MG63 (cell line): ENCODE results near the gene RNF152. TPM values are rescaled to one million over a fixed set of nuclear protein-coding genes. Genes with fewer than 3 reads are reported as not detected.
A peak's percentile ranks its signal among the peaks of the same experiment; 100 is the strongest.

Experiments used
- DNase-seq: peaks from one replicate; pipeline ENCODE4 v3.0.0-alpha.2; 2020
- H3K27me3 ChIP-seq: fragments of 250-450 bp; sonication (Bioruptor Pico); 2 replicates; pipeline ENCODE4 v1.5.1; 2020; ENCODE audit warnings: mild to moderate bottlenecking, moderate library complexity
- H3K36me3 ChIP-seq: fragments of 250-450 bp; sonication (Bioruptor Pico); 2 replicates; pipeline ENCODE4 v1.5.1; 2020; ENCODE audit warnings: mild to moderate bottlenecking, moderate library complexity
- H3K4me3 ChIP-seq: fragments of 250-450 bp; sonication (Bioruptor Pico); 2 replicates; pipeline ENCODE4 v1.5.1; 2020; ENCODE audit warnings: mild to moderate bottlenecking, moderate library complexity
- H3K9me3 ChIP-seq: fragments of 250-450 bp; sonication (Bioruptor Pico); 2 replicates; pipeline ENCODE4 v1.5.1; 2020; ENCODE audit warnings: mild to moderate bottlenecking, moderate library complexity
- total RNA-seq: library from RNA; depleted of rRNA; stranded (reverse); fragments of >200 nt; shearing (Covaris generic); gene quantifications from 2 replicates; pipeline ENCODE4 v1.2.3, GENCODE V29; 2014; ENCODE audit warnings: low replicate concordance; rRNA removed

The RNF152 gene
- 0.99 and 1.1 TPM in 2 replicates for total RNA-seq

GRCh38 chr18:61892683-61893308 is at the start of gene RNF152:
TSS of gene RNF152 (minus strand) at chr18:61893007. CDS start at chr18:61816463, 76,544 bp downstream.
- H3K4me3 ChIP-seq = peak within 1 kb of the TSS; percentile 59
- DNase-seq = no peak
- H3K27me3 ChIP-seq = no peaks in the 10 kb centered on the region
- H3K36me3 ChIP-seq = no peaks in the 10 kb centered on the region
- no peaks in the 10 kb centered on the region for H3K9me3 ChIP-seq

GRCh38 chr18:61941948-61942471 is 49.2 kb upstream of the RNF152 start:
- Histone ChIP-seq H3K36me3 (no peaks in the 10 kb centered on the region), H3K4me3 (no peak overlapping the region)
- DNase-seq = no peak

GRCh38 chr18:61939046-61939674 is 46.4 kb upstream of the RNF152 start:
- no peak overlapping the region for H3K4me3 ChIP-seq
- no peak for DNase-seq
- H3K9me3 ChIP-seq = no peaks in the 10 kb centered on the region
- H3K36me3 ChIP-seq = no peaks in the 10 kb centered on the region
- no peaks in the 10 kb centered on the region for H3K27me3 ChIP-seq

More at GRCh38 chr18:61941948-61942471, 49.2 kb upstream of the RNF152 start:
- Histone ChIP-seq H3K27me3 (no peaks in the 10 kb centered on the region), H3K9me3 (no peaks in the 10 kb centered on the region)

- Histone ChIP-seq H3K4me3 (no peak overlapping the region), H3K36me3 (no peaks in the 10 kb centered on the region), H3K9me3 (no peaks in the 10 kb centered on the region), H3K27me3 (no peaks in the 10 kb centered on the region)
- no peak for DNase-seq
Observed at GRCh38 chr18:61935362-61935761, 42.6 kb upstream of the RNF152 start.

- Histone ChIP-seq H3K4me3 (no peak overlapping the region), H3K9me3 (no peaks in the 10 kb centered on the region; the same call in 1 of the 2 replicates), H3K36me3 (no peaks in the 10 kb centered on the region), H3K27me3 (no peaks in the 10 kb centered on the region)
- DNase-seq = no peak
Observed at GRCh38 chr18:61931654-61932379, 39.0 kb upstream of the RNF152 start.

GRCh38 chr18:61929881-61930640 is 37.3 kb upstream of the RNF152 start:
- no peaks in the 10 kb centered on the region for H3K36me3 ChIP-seq
- no peaks in the 10 kb centered on the region; the same call in 1 of the 2 replicates for H3K9me3 ChIP-seq
- H3K4me3 ChIP-seq = no peak overlapping the region
- DNase-seq = no peak
- H3K27me3 ChIP-seq = no peaks in the 10 kb centered on the region

GRCh38 chr18:61926532-61926931 is 33.7 kb upstream of the RNF152 start:
- H3K4me3 ChIP-seq = no peak overlapping the region
- H3K36me3 ChIP-seq = no peaks in the 10 kb centered on the region
- no peaks in the 10 kb centered on the region for H3K27me3 ChIP-seq
- DNase-seq = no peak
- H3K9me3 ChIP-seq = no peaks in the 10 kb centered on the region; the same call in 1 of the 2 replicates

- no peak for DNase-seq
- Histone ChIP-seq H3K4me3 (no peak overlapping the region), H3K9me3 (no peaks in the 10 kb centered on the region; the same call in 1 of the 2 replicates), H3K36me3 (no peaks in the 10 kb centered on the region), H3K27me3 (no peaks in the 10 kb centered on the region)
Observed at GRCh38 chr18:61924550-61924949, 31.7 kb upstream of the RNF152 start.

GRCh38 chr18:61922435-61922834 is 29.6 kb upstream of the RNF152 start:
- DNase-seq = no peak
- no peaks in the 10 kb centered on the region for H3K36me3 ChIP-seq
- H3K27me3 ChIP-seq = no peaks in the 10 kb centered on the region

GRCh38 chr18:61921621-61922235 is 28.9 kb upstream of the RNF152 start:
- Histone ChIP-seq H3K9me3 (no peaks in the 10 kb centered on the region), H3K36me3 (no peaks in the 10 kb centered on the region), H3K27me3 (no peaks in the 10 kb centered on the region), H3K4me3 (no peak overlapping the region)
- DNase-seq = no peak

More at GRCh38 chr18:61922435-61922834, 29.6 kb upstream of the RNF152 start:
- H3K9me3 ChIP-seq = no peaks in the 10 kb centered on the region
- no peak overlapping the region for H3K4me3 ChIP-seq

GRCh38 chr18:61917818-61918217 is 25.0 kb upstream of the RNF152 start:
- Histone ChIP-seq H3K27me3 (no peaks in the 10 kb centered on the region), H3K4me3 (no peak overlapping the region), H3K36me3 (no peaks in the 10 kb centered on the region), H3K9me3 (no peaks in the 10 kb centered on the region)
- DNase-seq = no peak

- H3K9me3 ChIP-seq = no peaks in the 10 kb centered on the region
- DNase-seq = no peak
- no peaks in the 10 kb centered on the region for H3K36me3 ChIP-seq
- no peaks in the 10 kb centered on the region for H3K27me3 ChIP-seq
- H3K4me3 ChIP-seq = no peak overlapping the region
Observed at GRCh38 chr18:61912476-61912875, 19.7 kb upstream of the RNF152 start.

- no peak overlapping the region for H3K4me3 ChIP-seq
- H3K27me3 ChIP-seq = no peaks in the 10 kb centered on the region
- H3K36me3 ChIP-seq = no peaks in the 10 kb centered on the region
- no peaks in the 10 kb centered on the region for H3K9me3 ChIP-seq
- DNase-seq = no peak
Observed at GRCh38 chr18:61910101-61910500, 17.3 kb upstream of the RNF152 start.

GRCh38 chr18:61908661-61909060 is 15.9 kb upstream of the RNF152 start:
- no peaks in the 10 kb centered on the region for H3K9me3 ChIP-seq
- no peak overlapping the region for H3K4me3 ChIP-seq
- H3K36me3 ChIP-seq = no peaks in the 10 kb centered on the region
- no peaks in the 10 kb centered on the region for H3K27me3 ChIP-seq
- DNase-seq = no peak

GRCh38 chr18:61901323-61901986 is 8.6 kb upstream of the RNF152 start:
- DNase-seq = peak; percentile 26
- H3K36me3 ChIP-seq = no peaks in the 10 kb centered on the region
- H3K27me3 ChIP-seq = no peaks in the 10 kb centered on the region

More at GRCh38 chr18:61901323-61901986, 8.6 kb upstream of the RNF152 start:
- Histone ChIP-seq H3K9me3 (no peaks in the 10 kb centered on the region), H3K4me3 (no peak overlapping the region)
